Epithelial cell of esophagus (primary cell): ENCODE results near the gene TJAP1.

Experiments used
- DNase-seq: peaks from one replicate; pipeline ENCODE4 v3.0.0; 2010; ENCODE audit warnings: low read depth
- H3K4me3 ChIP-seq: 2 replicates; pipeline ENCODE4 v1.5.1; 2011; ENCODE audit warnings: mild to moderate bottlenecking, low read length, control low read depth
- TF ChIP-seq, protein P1 (sequence below): IDR thresholded peaks from 2 replicates; pipeline ENCODE4 v1.5.1; 2011; ENCODE audit warnings: low read depth, mild to moderate bottlenecking, low read length, control low read depth, inconsistent platforms; ENCODE audit not compliant: insufficient read depth; ENCODE audit errors: missing control alignments

The TJAP1 gene

DNA sequence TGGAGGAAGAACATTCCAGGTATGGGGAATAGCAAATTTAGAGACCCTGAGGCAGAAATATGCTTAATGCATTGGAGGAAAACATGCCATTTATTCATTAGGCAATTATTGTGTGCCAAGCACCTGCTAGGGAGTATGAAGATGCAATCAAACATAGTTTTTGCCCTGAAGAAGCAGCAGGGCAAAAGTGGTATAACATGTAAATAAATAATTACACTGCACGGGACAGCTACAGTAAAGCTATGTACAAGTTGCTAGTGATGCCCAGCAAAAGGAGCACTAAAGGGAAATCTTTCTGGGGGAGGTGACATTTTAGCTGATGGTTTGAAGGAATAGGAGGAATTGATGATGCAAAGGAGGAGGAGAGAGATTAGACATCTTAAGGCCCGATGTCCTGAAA is 624 bp upstream of the TJAP1 start:
- DNase-seq, result no peak
- TF ChIP-seq, protein P1, sequence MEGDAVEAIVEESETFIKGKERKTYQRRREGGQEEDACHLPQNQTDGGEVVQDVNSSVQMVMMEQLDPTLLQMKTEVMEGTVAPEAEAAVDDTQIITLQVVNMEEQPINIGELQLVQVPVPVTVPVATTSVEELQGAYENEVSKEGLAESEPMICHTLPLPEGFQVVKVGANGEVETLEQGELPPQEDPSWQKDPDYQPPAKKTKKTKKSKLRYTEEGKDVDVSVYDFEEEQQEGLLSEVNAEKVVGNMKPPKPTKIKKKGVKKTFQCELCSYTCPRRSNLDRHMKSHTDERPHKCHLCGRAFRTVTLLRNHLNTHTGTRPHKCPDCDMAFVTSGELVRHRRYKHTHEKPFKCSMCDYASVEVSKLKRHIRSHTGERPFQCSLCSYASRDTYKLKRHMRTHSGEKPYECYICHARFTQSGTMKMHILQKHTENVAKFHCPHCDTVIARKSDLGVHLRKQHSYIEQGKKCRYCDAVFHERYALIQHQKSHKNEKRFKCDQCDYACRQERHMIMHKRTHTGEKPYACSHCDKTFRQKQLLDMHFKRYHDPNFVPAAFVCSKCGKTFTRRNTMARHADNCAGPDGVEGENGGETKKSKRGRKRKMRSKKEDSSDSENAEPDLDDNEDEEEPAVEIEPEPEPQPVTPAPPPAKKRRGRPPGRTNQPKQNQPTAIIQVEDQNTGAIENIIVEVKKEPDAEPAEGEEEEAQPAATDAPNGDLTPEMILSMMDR, result no peak
- H3K4me3 ChIP-seq, result no peak overlapping the region

DNA sequence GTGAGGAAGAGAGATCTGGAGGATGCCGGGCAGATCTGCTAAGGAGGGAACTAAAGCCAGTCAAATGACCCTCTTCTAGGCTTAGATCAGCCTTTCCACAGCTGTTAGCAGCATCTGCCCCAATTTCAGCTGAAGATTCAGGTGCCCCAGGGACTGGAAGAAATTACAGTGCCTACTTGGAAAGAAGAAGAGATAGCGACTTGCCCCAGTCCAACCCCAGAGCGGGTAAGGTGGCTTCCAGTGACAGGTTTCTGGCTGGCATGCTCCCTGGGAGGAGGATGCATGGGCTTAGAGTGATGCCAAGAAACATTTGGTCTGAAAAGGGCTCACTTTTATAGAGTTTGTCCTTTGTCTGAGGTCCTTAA is 620 bp downstream of the TJAP1 start:
- peak overlapping the region; percentile 70 for H3K4me3 ChIP-seq
- TF ChIP-seq, protein P1, result no peak
- no peak for DNase-seq

DNA sequence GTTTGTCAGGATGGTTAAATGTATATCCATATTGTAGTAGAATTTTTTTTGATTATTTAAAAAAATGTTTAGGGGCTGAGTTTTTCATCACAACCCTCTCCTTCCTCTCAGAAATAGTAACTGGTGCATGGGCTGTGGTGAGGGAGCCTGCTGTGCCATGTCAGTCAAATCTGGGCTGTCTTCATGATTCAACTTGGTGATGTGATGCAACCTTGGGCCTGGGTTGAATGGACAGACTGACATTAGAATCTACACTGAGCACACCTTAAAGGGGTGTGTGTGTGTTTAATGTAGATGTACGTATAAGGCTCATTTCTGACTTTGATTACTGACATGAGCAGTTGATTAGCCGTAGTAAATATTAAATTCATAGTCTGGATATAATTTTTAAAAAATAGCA is 3.7 kb downstream of the TJAP1 start:
- peak; percentile 94 for DNase-seq
- no peak overlapping the region for H3K4me3 ChIP-seq
- TF ChIP-seq, protein P1, result no peak

DNA sequence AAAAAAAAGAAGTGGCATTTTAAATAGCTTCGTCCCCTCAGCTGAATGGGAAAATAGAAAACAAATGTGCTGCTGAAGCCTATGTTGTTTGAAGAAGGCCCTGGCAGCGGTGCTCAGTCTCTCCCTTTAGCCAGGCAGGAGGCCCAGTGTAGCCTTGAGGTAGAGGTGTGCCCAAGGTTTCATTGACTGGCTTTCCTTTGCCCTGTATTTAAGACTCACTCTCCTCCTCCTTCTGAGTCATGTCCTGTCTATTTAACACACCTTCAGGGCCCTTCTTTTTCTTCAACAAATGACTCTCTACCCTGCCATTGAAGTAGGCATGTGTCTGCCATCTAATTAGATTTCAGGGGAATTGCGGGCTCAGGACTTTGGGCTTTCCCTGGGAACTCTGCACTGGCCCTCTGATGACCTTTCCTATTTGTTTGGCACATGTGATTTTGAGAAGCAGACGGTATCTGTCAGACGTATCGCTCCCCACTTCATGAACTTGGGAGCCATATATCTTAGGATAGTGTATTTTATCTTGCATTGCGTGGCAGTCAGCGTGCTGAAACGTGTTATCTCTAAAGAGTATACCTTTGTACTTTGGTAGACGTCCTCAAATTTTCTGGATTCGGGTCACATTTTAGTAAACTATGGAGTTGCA is 4.3 kb downstream of the TJAP1 start:
- peak; percentile 94 for DNase-seq
- TF ChIP-seq, protein P1, result no peak
- H3K4me3 ChIP-seq, result no peak overlapping the region

DNA sequence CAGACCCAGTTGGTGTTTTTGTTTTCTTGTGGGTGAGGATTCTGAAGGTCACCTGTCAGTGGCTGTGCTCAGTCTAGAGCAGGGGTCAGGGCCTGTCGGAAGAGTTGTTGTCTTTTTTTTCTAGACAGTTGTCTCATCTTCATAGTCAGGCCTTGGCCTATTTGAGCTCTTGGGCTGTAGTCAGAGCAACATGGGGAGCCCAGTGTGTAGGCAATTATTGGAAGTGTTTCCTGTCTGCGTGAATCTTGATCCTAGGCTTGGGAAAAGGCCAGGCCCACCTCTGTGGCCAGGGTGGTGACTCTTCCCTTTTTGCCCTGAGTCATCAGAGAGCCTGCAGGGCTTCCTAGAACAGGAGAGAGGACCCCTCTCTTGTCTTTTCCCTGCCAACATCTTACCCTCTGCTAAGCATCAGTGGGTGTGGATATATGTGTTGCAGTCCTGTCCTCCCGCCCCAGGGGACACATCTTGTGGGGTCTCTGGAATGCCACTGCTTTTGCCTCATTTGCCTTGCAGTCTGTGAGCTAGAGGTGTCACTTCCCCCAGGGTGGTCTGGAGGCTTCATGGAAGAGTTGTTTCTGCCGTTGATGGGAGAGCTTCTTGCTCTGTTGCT is 11.4 kb downstream of the TJAP1 start:
- no peak for DNase-seq
- TF ChIP-seq, protein P1, result no peak
- H3K4me3 ChIP-seq, result no peak overlapping the region

DNA sequence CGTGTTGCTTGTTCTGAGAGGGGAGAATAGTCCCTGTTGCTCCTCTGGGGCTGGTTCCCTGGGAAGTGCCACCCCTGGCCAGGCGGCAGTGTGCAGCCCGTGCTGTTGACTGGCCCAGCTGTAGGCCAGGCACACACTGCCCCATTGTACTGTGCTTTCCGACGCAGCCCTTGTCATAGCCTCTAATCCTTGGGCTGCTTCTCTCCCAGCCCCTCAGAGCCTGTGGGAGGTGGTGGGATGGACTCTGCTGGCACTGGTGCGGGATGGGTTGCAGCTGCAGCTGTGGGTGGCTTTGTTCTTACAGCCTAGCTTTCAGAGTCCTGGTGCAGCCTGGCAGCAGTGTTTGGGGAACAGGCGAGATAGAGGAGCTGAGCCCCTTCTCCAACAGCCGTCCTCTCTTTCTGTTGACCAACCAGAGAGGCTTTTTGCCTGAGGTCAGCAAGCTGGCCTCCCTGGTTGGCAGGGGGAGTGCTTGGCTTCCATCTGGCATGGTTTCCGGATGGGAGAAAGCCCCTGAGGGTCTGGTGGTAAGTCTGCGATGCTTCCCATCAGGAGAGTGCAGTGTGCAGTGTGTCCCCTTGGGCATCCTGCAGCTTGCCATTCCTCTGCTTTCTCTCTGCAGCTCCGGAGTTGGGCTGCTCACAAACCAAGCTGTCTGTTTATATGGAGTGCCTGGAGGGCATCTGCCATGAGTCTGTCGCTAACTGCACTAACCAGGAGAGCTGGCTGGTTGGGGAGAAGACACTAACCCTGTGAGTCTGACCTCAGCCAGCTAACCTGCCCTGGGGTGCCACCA is 12.1 kb downstream of the TJAP1 start:
- DNase-seq, result no peak
- TF ChIP-seq, protein P1, result no peak
- H3K4me3 ChIP-seq, result no peak overlapping the region
